ENCODE data around the gene HELZ2. TPM values are rescaled to one million over a fixed set of nuclear protein-coding genes. Genes with fewer than 3 reads are reported as not detected.

Gene HELZ2
- total and polyA plus RNA-seq, 2 donors (not counting 1 experiment from before 2014, with no cell fraction given): 3.3 to 47.6 TPM

- no peak overlapping the region for H3K27ac ChIP-seq (ENCODE audit: insufficient read depth, low read length)
- no peak for DNase-seq (ENCODE audit: low read depth in 2 of 2)
- peaks cover 5% of the 10 kb centered on the region for H3K36me3 ChIP-seq (ENCODE audit: control insufficient read depth, insufficient read depth, low read length)
- TF ChIP-seq, protein P1, sequence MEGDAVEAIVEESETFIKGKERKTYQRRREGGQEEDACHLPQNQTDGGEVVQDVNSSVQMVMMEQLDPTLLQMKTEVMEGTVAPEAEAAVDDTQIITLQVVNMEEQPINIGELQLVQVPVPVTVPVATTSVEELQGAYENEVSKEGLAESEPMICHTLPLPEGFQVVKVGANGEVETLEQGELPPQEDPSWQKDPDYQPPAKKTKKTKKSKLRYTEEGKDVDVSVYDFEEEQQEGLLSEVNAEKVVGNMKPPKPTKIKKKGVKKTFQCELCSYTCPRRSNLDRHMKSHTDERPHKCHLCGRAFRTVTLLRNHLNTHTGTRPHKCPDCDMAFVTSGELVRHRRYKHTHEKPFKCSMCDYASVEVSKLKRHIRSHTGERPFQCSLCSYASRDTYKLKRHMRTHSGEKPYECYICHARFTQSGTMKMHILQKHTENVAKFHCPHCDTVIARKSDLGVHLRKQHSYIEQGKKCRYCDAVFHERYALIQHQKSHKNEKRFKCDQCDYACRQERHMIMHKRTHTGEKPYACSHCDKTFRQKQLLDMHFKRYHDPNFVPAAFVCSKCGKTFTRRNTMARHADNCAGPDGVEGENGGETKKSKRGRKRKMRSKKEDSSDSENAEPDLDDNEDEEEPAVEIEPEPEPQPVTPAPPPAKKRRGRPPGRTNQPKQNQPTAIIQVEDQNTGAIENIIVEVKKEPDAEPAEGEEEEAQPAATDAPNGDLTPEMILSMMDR (conservative IDR thresholded peaks at IDR 0.05 in 1 of 2, IDR thresholded peaks at IDR 0.05 in 1 of 2; ENCODE audit: low read depth in 1 of 2, low read length in 2 of 2): no peak
- no peak for TF ChIP-seq EZH2 (IDR thresholded peaks at IDR 0.05; ENCODE audit: low read length, missing control alignments)
- H3K4me1 ChIP-seq (ENCODE audit: control insufficient read depth, extremely low read depth, insufficient read depth, low read length): no peaks in the 10 kb centered on the region
- no peaks in the 10 kb centered on the region for H3K27me3 ChIP-seq (ENCODE audit: control insufficient read depth, insufficient read depth, low read length)
- H3K4me2 ChIP-seq (ENCODE audit: extremely low read depth, insufficient read depth, low read length): no peak overlapping the region
- H3K9me3 ChIP-seq (ENCODE audit: control insufficient read depth, insufficient read depth, low read depth, low read length): no peaks in the 10 kb centered on the region
- no peaks in the 10 kb centered on the region for H4K20me1 ChIP-seq (ENCODE audit: control insufficient read depth, extremely low read depth, insufficient read depth, low read length)
- no peak overlapping the region for H2AFZ ChIP-seq (ENCODE audit: low read length)
- no peak overlapping the region for H3K4me3 ChIP-seq (replicated peaks in 1 of 4; ENCODE audit: control extremely low read depth in 1 of 4, insufficient read depth in 1 of 4, low read depth in 3 of 4, low read length in 4 of 4)
- H3K9ac ChIP-seq (ENCODE audit: insufficient read depth, low read length): no peak overlapping the region
- H3K79me2 ChIP-seq (ENCODE audit: control insufficient read depth, insufficient read depth, low read length): peaks cover 51% of the 10 kb centered on the region
These were observed 48.1 kb upstream of the HELZ2 start for GRCh38 chr20:63622096-63622495.

DNA sequence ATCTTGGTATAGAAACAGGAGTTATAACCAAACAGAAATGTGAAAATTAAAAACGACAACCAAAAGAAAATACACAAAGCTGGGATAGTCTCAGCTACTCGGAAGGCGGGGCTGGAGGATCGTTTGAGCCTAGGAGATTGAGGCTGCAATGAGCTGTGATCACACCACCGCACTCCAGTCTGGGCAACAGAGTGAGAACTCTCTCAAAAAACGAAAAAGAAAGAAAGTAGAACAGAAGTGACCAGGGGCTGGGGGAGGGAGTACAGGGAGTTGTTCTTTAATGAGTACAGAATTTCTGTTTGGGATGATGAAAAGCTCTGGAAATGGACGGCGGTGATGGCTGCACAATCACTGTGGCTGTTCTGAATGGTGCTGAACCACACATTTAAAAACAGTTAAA is 47.0 kb upstream of the HELZ2 start:
- no peak overlapping the region for H3K9ac ChIP-seq (ENCODE audit: insufficient read depth, low read length)
- peaks cover 5% of the 10 kb centered on the region for H3K36me3 ChIP-seq (ENCODE audit: control insufficient read depth, insufficient read depth, low read length)
- no peak overlapping the region for H3K4me2 ChIP-seq (ENCODE audit: extremely low read depth, insufficient read depth, low read length)
- peaks cover 47% of the 10 kb centered on the region for H3K79me2 ChIP-seq (ENCODE audit: control insufficient read depth, insufficient read depth, low read length)
- H3K27me3 ChIP-seq (ENCODE audit: control insufficient read depth, insufficient read depth, low read length): no peaks in the 10 kb centered on the region
- DNase-seq (ENCODE audit: low read depth in 2 of 2): no peak
- no peak for TF ChIP-seq EZH2 (IDR thresholded peaks at IDR 0.05; ENCODE audit: low read length, missing control alignments)
- TF ChIP-seq, protein P1 (conservative IDR thresholded peaks at IDR 0.05 in 1 of 2, IDR thresholded peaks at IDR 0.05 in 1 of 2; ENCODE audit: low read depth in 1 of 2, low read length in 2 of 2): no peak
- H3K27ac ChIP-seq (ENCODE audit: insufficient read depth, low read length): no peak overlapping the region
- H3K4me1 ChIP-seq (ENCODE audit: control insufficient read depth, extremely low read depth, insufficient read depth, low read length): no peaks in the 10 kb centered on the region
- H4K20me1 ChIP-seq (ENCODE audit: control insufficient read depth, extremely low read depth, insufficient read depth, low read length): no peaks in the 10 kb centered on the region
- no peak overlapping the region for H3K4me3 ChIP-seq (replicated peaks in 1 of 4; ENCODE audit: control extremely low read depth in 1 of 4, insufficient read depth in 1 of 4, low read depth in 3 of 4, low read length in 4 of 4)
- no peaks in the 10 kb centered on the region for H3K9me3 ChIP-seq (ENCODE audit: control insufficient read depth, insufficient read depth, low read depth, low read length)
- no peak overlapping the region for H2AFZ ChIP-seq (ENCODE audit: low read length)

GRCh38 chr20:63619505-63619904 is 45.5 kb upstream of the HELZ2 start:
- Histone ChIP-seq H4K20me1 (ENCODE audit: control insufficient read depth, extremely low read depth, insufficient read depth, low read length) (no peaks in the 10 kb centered on the region), H3K9ac (ENCODE audit: insufficient read depth, low read length) (no peak overlapping the region), H3K27me3 (ENCODE audit: control insufficient read depth, insufficient read depth, low read length) (no peaks in the 10 kb centered on the region), H3K27ac (ENCODE audit: insufficient read depth, low read length) (no peak overlapping the region), H3K36me3 (ENCODE audit: control insufficient read depth, insufficient read depth, low read length) (peaks cover 7% of the 10 kb centered on the region), H2AFZ (ENCODE audit: low read length) (no peak overlapping the region), H3K4me2 (ENCODE audit: extremely low read depth, insufficient read depth, low read length) (no peak overlapping the region), H3K4me1 (ENCODE audit: control insufficient read depth, extremely low read depth, insufficient read depth, low read length) (no peaks in the 10 kb centered on the region), H3K4me3 (replicated peaks in 1 of 4; ENCODE audit: control extremely low read depth in 1 of 4, insufficient read depth in 1 of 4, low read depth in 3 of 4, low read length in 4 of 4) (no peak overlapping the region), H3K79me2 (ENCODE audit: control insufficient read depth, insufficient read depth, low read length) (peaks cover 36% of the 10 kb centered on the region), H3K9me3 (ENCODE audit: control insufficient read depth, insufficient read depth, low read depth, low read length) (no peaks in the 10 kb centered on the region)
- TF ChIP-seq EZH2 (IDR thresholded peaks at IDR 0.05; ENCODE audit: low read length, missing control alignments): no peak
- TF ChIP-seq, protein P1 (conservative IDR thresholded peaks at IDR 0.05 in 1 of 2, IDR thresholded peaks at IDR 0.05 in 1 of 2; ENCODE audit: low read depth in 1 of 2, low read length in 2 of 2): no peak
- no peak for DNase-seq (ENCODE audit: low read depth in 2 of 2)

All from fibroblast of lung (primary cell).